ENCODE results near the gene LAS1L. TPM values are rescaled to one million over a fixed set of nuclear protein-coding genes. Genes with fewer than 3 reads are reported as not detected.

The LAS1L gene
- total and polyA plus RNA-seq, 9 of the 15 experiments (the other 6 are each of a cell fraction or from before 2014, with no cell fraction given), result 43.3 to 119 (median 86.4) TPM

DNA sequence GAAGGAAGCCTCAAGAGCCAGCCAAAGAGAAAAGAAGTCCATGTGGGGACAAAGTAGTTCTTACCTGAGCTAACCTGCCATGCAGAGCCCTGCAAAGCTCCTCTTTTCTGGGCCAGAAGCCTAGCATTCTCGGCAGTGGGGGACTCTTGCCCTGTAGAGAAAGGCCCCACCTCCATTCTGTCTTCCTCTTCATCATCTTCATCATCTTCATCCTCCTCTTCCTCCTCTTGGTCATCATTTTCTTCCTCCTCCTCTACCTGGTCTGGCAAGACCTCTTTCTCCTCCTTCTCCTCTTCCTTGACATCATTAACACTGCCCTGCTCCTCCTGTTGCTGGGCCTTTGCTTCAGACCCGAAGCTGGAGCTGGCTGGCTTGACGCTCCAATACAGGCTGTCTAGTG lies 16.7 kb downstream of the LAS1L start (continued):
- TF ChIP-seq, protein P1, sequence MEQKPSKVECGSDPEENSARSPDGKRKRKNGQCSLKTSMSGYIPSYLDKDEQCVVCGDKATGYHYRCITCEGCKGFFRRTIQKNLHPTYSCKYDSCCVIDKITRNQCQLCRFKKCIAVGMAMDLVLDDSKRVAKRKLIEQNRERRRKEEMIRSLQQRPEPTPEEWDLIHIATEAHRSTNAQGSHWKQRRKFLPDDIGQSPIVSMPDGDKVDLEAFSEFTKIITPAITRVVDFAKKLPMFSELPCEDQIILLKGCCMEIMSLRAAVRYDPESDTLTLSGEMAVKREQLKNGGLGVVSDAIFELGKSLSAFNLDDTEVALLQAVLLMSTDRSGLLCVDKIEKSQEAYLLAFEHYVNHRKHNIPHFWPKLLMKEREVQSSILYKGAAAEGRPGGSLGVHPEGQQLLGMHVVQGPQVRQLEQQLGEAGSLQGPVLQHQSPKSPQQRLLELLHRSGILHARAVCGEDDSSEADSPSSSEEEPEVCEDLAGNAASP (IDR thresholded peaks at IDR 0.05), result no peak
- TF ChIP-seq NR3C1 (CRISPR knock-in tag; IDR thresholded peaks at IDR 0.05) (no peak), PURB (CRISPR knock-in tag; IDR thresholded peaks at IDR 0.05; ENCODE audit: low read depth) (no peak), NUFIP1 (IDR thresholded peaks at IDR 0.05; ENCODE audit: partially characterized antibody) (no peak), ZNF217 (CRISPR knock-in tag; IDR thresholded peaks at IDR 0.05) (no peak), ZNF707 (CRISPR knock-in tag; conservative IDR thresholded peaks at IDR 0.05) (no peak), CXXC5 (CRISPR knock-in tag; IDR thresholded peaks at IDR 0.05) (no peak)

DNA sequence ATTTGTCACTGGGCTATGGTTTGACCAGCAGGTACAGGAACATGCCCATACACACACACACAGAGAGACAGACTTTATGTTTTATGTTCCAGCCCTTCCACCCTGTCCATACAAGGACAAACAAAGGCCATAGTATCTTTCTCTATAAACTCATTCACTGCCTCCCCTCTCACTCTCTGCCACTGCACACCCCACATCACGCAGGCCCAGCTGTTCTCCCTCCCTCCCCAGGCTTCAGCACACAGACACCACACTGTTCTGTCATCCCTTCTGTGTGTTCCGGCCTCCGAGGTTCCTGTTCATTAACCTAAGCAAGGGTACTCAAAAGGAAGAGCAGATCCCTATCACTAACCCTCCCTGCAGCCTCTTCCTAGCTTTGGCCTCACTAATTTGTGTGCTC lies 17.8 kb downstream of the LAS1L start:
- BruUV-seq (replicated peaks), result no TSS peak
- H3K79me2 ChIP-seq (ENCODE audit: control insufficient read depth, insufficient read depth, low read length), result no peaks in the 10 kb centered on the region
- ChIA-PET POLR2A (interaction anchor here (0.6 kb wide), 1 partner anchor 17 kb away, joined by 3 read pairs; no protein-coding TSS in a partner anchor), CTCF (ENCODE audit: low intra/inter-chr PET ratio) (no interaction called here)
- no peak overlapping the region for H2AFZ ChIP-seq (ENCODE audit: low read depth, low read length)
- H3K27ac ChIP-seq (ENCODE audit: extremely low read depth, low read depth, low read length), result no peak overlapping the region
- in situ Hi-C loops (cut with MboI), result no loop called here
- H3K9me3 ChIP-seq (replicated peaks; ENCODE audit: control insufficient read depth, insufficient read depth, low read depth, low read length), result no peaks in the 10 kb centered on the region
- H3K4me3 ChIP-seq, result no peak overlapping the region
- WGBS (ENCODE audit: insufficient coverage, low coverage, missing lambda C conversion rate), result 90% methylated on average over 3 of the region's 3 CpGs
- intact Hi-C loops (cut with micrococcal nuclease), result no loop called here
- no peak for DNase-seq (ENCODE audit: extremely low read depth in 1 of 4, low spot score in 3 of 4)
- no peaks in the 10 kb centered on the region for H3K9me1 ChIP-seq (ENCODE audit: control insufficient read depth, insufficient read depth, low read length)
- no peak for ATAC-seq
- H3K9ac ChIP-seq (ENCODE audit: insufficient read depth in 1 of 2, low read depth in 2 of 2, low read length in 2 of 2), result no peak overlapping the region
- no peak overlapping the region for H3K4me2 ChIP-seq (ENCODE audit: insufficient read depth, low read length)
- H4K20me1 ChIP-seq (replicated peaks; ENCODE audit: control insufficient read depth, insufficient read depth, low read length), result no peaks in the 10 kb centered on the region
- FAIRE-seq, result no peak
- H3K36me3 ChIP-seq (ENCODE audit: control insufficient read depth, insufficient read depth, low read length), result peaks cover 87% of the 10 kb centered on the region; the same call in 2 of the 3 replicates
- no peaks in the 10 kb centered on the region for H3K4me1 ChIP-seq (replicated peaks in 1 of 2; ENCODE audit: control insufficient read depth in 2 of 2, insufficient read depth in 2 of 2, low read length in 2 of 2)
- no peaks in the 10 kb centered on the region for H3K27me3 ChIP-seq (ENCODE audit: control insufficient read depth in 2 of 2, insufficient read depth in 2 of 2, low read length in 2 of 2)
- TF ChIP-seq HDAC8 (tag; IDR thresholded peaks at IDR 0.05) (no peak), KLF13 (tag; IDR thresholded peaks at IDR 0.05; ENCODE audit: borderline replicate concordance, low read depth) (no peak), LARP7 (IDR thresholded peaks at IDR 0.05) (no peak), ZNF311 (CRISPR knock-in tag; IDR thresholded peaks at IDR 0.05) (no peak), ETS2 (tag; IDR thresholded peaks at IDR 0.05; ENCODE audit: borderline replicate concordance, poor library complexity, severe bottlenecking) (no peak)
- TF ChIP-seq, protein P2, sequence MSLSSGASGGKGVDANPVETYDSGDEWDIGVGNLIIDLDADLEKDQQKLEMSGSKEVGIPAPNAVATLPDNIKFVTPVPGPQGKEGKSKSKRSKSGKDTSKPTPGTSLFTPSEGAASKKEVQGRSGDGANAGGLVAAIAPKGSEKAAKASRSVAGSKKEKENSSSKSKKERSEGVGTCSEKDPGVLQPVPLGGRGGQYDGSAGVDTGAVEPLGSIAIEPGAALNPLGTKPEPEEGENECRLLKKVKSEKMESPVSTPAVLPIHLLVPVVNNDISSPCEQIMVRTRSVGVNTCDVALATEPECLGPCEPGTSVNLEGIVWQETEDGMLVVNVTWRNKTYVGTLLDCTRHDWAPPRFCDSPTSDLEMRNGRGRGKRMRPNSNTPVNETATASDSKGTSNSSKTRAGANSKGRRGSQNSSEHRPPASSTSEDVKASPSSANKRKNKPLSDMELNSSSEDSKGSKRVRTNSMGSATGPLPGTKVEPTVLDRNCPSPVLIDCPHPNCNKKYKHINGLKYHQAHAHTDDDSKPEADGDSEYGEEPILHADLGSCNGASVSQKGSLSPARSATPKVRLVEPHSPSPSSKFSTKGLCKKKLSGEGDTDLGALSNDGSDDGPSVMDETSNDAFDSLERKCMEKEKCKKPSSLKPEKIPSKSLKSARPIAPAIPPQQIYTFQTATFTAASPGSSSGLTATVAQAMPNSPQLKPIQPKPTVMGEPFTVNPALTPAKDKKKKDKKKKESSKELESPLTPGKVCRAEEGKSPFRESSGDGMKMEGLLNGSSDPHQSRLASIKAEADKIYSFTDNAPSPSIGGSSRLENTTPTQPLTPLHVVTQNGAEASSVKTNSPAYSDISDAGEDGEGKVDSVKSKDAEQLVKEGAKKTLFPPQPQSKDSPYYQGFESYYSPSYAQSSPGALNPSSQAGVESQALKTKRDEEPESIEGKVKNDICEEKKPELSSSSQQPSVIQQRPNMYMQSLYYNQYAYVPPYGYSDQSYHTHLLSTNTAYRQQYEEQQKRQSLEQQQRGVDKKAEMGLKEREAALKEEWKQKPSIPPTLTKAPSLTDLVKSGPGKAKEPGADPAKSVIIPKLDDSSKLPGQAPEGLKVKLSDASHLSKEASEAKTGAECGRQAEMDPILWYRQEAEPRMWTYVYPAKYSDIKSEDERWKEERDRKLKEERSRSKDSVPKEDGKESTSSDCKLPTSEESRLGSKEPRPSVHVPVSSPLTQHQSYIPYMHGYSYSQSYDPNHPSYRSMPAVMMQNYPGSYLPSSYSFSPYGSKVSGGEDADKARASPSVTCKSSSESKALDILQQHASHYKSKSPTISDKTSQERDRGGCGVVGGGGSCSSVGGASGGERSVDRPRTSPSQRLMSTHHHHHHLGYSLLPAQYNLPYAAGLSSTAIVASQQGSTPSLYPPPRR (CRISPR knock-in tag; IDR thresholded peaks at IDR 0.05; ENCODE audit: borderline replicate concordance), result no peak
- TF ChIP-seq, protein P3, sequence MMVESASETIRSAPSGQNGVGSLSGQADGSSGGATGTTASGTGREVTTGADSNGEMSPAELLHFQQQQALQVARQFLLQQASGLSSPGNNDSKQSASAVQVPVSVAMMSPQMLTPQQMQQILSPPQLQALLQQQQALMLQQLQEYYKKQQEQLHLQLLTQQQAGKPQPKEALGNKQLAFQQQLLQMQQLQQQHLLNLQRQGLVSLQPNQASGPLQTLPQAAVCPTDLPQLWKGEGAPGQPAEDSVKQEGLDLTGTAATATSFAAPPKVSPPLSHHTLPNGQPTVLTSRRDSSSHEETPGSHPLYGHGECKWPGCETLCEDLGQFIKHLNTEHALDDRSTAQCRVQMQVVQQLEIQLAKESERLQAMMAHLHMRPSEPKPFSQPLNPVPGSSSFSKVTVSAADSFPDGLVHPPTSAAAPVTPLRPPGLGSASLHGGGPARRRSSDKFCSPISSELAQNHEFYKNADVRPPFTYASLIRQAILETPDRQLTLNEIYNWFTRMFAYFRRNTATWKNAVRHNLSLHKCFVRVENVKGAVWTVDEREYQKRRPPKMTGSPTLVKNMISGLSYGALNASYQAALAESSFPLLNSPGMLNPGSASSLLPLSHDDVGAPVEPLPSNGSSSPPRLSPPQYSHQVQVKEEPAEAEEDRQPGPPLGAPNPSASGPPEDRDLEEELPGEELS (CRISPR knock-in tag; IDR thresholded peaks at IDR 0.05; ENCODE audit: borderline replicate concordance), result no peak
